ENCODE data around the gene DGKD.
"Not testable (repeated sequence)": the region's sequence is repeated elsewhere in the genome, so short reads cannot be mapped to it uniquely, and the experiment has no call there.

Gene DGKD

DNA sequence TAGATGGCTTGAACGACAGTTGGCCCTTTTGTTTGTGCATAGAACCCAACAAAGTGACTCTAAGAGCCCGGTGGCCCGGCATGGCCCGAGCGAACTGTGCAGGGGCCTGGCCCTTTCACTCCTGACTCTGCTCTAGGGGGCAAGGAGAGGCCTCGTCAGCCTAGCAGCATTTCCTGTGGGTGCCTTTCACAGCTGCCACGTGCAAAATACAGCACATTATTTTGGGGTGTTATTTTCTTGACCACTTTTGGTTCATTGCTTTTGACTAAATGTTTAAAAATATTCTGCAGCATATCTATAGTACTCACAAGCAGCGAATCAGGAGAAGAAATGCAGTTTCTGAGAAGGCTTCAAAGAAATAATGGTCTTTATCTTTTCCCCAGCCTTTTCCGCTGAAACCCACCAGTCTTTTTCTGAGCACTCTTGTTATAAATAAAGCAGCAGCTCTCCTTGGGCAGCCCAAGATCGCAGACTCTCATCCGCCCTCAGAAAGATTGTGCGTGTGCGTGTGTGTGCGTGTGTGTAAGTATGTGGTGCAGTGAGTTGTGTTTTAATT is 31.3 kb downstream of the DGKD start:
- no peak for DNase-seq (ENCODE audit: low read depth)

DNA sequence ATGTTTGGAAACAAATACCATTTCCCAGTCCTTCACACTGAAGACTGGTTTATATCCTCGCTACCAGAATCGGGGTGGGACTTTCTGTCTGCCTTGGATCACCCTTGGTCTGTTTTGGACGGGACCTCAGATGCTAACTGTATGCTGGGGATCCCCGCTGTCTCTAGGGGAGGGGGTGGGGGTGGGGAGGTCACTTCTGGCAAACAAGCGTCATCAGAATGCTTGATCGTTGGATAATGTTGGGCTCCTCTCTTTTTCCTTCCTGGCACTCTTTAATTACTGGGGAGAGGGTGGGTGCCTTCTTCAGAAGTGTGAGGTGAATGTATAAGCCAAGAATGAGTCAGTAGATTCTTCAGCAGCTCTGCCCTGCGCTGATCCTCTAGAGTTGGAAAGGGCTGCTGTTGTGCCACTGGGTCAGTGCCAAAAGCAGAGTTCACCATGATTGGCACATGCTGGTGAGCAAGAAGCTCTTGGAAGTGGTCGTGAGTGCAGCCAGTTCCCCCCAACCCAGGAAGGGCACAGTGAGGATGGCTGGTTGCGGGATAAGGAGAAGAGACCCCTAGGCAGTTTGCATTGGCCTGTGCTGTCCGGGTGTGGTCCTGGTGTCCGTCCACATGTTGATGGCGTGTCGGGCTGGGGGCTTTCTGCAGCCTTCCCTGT is 32.2 kb downstream of the DGKD start:
- no peak for DNase-seq (ENCODE audit: low read depth)

DNA sequence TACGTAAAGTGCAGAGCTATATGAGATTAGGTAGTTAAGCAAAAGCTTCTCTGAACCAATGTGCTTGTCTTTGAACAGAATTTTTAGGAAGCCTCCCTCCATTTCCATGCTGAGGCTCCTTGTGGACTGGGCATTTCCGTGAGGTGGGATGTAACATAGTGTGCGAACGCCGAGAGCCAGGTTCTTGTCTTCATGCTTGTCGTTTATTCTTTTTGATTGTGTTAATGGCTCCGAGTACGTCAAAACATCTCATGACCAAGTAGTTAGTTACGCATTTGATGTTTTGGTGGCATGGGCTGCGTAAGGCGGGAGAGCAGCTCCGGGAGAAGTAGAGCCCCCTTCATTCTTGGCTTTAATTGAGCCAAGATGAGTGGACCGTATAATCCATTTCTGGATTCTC is 32.9 kb downstream of the DGKD start:
- no peak for DNase-seq (ENCODE audit: low read depth)

DNA sequence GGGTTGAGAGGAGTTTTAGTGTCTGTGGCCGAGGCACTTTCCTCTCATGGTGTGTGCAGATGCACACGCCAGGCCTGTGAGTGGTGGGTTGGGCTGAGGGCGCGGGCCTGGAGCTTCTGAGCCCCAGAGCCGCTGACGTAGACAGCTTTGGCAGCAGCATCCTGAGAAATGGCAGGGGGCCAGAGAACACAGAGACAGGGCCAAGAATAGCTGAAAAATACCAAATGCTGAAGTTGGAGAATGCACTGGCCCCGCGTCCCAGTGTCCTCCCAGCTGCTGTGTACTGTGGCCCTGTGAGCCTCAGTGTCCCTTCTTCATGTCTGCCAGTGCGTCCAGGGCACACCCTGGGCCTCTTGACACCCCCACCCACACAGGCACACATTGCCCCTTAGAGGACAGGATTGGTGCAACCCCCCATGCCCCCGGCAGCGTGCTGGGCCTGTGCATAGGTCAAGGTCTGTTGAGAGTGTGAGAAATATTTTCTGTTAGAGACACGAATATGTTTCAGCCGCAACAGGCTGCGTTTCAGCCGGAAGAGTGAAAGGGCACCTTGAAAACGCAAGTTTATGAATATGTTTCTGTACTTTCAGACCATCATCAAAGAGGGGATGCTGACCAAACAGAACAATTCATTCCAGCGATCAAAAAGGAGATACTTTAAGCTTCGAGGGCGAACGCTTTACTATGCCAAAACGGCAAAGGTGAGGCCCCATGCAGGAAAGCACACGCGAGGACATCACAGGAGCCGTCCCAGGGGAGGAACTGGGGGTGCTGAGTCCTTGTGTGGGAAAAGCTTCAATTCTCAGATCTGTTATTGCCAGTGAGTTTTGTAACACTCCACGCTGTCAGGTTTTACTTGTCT is 33.6 kb downstream of the DGKD start:
- DNase-seq (ENCODE audit: low read depth): no peak

DNA sequence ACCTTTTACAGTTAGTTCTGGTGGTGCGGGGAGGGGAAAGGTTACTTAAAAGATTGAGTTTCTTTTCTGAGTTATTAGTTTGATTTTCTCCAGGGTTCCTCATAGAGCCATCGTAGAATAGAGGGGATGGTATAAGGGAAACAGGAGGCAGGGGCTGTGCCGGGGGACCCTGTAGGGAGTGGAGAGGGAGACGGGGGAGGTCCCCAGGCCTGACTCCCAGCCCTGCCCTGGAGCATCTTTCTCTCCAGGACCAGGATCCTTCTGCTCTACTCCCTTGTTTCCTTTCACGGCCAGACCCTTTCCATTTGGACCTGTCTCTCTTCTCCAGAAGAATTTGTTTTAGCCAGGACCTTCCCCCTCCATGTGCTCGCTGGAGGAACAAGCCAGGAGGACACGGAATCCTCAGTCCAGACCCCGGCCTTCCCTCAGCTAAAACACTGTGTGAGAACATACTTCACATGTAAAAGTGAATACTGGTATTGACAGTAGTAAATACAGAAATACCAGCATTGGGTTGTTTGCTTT is 35.4 kb downstream of the DGKD start:
- DNase-seq (ENCODE audit: low read depth): no peak

DNA sequence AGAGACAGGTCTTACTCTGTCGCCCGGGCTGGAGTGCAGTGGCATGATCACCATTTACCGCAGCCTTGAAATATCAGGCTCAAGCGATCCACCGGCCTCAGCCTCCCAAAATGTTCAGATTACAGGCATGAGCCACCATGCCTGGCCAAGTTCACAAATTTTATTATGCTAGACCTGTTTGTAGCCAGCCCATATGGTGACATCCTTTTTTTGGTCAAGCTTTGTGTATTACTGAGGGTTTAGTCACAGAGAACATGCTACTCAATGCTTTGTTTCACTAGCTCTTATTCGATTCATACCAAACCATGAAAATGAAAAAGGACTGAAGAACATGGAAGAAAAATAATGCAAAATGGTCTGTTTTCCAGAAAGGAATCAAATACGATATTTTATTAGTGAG is 41.4 kb downstream of the DGKD start:
- DNase-seq (ENCODE audit: low read depth): no peak

DNA sequence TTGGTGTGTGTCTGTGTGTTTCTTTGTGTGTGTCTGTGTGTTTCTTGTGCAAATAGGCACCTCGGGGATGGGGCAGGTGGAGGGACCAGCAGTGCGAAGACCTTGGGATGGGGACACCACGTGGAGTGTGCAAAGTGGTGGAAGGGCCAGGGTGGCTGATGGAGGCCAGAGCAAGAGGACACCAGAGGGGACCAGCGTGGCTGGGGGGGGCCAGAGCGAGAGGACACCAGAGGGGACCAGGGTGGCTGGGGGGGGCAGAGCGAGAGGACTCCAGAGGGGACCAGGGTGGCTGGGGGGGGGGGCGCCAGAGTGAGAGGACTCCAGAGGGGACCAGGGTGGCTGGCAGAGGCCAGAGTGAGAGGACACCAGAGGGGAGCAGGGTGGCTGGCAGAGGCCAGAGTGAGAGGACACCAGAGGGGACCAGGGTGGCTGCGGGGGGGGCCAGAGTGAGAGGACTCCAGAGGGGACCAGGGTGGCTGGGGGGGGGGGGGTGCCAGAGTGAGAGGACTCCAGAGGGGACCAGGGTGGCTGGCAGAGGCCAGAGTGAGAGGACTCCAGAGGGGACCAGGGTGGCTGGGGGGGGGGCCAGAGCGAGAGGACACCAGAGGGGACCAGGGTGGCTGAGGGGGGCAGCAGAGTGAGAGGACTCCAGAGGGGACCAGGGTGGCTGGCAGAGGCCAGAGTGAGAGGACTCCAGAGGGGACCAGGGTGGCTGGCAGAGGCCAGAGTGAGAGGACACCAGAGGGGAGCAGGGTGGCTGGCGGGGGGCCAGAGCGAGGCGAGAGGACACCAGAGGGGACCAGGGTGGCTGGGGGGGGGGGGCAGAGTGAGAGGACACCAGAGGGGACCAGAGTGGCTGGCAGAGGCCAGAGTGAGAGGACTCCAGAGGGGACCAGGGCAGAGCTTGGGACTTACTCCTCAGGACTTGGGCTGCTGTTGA is 42.7 kb downstream of the DGKD start:
- DNase-seq (ENCODE audit: low read depth): not testable (repeated sequence)

DNA sequence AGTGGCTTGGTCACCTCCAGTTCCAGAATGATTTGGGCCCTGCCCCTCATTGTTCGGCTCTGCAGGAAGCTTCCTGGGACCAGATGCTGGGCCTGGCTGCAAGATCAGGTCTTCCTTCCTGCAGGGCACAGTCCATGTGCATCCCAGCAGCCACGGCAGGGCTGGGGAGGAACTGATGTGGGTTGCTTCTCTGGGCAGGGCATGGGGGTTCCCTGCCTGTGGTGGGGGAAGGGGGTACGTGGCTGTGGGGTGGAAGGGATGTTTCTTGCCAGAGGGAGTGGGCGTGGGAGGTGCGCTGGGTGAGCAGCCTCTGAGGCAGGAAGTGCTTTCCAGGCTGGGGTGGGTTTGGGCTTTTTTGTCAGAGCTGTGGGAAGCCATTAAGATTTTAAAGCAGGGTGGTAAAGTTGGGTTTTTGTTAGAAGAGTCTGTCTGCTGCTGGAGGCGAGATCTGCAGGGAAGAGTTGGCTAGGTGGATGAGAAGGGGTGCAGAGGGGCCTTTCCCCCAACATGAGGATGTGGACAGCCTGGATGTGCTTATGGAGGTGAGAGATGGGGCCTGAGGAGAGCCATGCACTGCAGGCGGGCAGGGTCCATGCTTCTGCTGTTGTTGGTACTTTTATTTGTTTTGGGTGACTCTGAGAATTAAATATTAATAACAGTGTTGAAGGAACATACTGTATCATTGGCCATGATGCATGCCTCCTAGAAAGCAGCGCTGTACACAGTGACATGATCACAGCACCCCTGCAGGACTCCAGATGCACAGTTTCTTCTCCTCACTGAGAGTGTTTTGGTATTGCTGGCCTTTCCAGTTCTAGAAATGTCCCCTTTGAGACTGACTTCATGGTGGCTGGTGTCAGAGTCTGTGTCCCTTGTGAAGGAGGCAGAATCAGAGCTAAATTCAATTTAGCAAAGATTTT is 45.3 kb downstream of the DGKD start:
- DNase-seq (ENCODE audit: low read depth): no peak

GRCh38 chr2:233400341-233400740 is 46.0 kb downstream of the DGKD start:
- DNase-seq (ENCODE audit: low read depth): no peak

- no peak for DNase-seq (ENCODE audit: low read depth)
Measured at GRCh38 chr2:233400961-233401360, 46.7 kb downstream of the DGKD start.

GRCh38 chr2:233402346-233402745 is 48.1 kb downstream of the DGKD start:
- DNase-seq (ENCODE audit: low read depth): no peak

DNA sequence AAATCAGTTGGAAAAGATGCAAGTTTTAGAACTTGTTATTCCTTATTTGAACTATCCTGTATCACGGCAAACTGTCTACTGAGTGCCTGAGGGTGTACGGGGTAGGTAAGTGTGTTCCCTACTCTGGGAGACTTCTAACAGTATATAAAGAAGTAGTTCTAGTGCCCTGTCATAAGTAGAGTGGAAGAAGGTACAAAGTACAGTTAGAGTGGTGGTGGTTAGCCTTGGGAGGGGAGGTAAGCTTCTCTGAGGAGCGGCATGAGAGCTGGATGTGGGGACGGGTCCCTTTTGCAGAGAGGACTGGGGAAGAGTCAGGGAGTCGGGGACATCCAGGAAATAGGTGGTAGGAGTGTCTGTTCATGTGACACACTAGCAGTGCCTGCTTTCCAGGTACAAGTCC is 48.5 kb downstream of the DGKD start:
- no peak for DNase-seq (ENCODE audit: low read depth)

- peak; percentile 55 for DNase-seq (ENCODE audit: low read depth)
Measured at GRCh38 chr2:233404222-233404621, 49.9 kb downstream of the DGKD start.

DNA sequence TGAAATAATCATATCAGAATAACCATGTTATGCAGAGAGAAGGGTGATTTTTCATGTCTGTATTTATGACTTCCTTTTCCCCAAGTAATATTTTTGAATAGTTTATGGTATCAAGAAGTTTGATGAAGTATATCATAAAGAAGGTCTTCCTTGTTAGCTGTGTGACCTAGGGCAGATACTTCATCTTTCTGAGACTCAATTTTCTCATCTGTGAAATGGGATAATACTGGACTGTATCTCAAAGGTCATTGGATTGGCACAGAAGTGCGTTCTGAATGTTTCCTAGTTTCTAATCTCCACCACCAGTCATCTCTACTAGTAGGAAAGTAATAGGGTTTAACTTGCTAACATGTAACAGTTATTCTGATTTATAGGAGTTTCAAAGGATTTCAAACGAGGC is 52.6 kb downstream of the DGKD start:
- no peak for DNase-seq (ENCODE audit: low read depth)

GRCh38 chr2:233407771-233408181 is 53.5 kb downstream of the DGKD start:
- DNase-seq (ENCODE audit: low read depth): no peak

- no peak for DNase-seq (ENCODE audit: low read depth)
Measured at GRCh38 chr2:233408366-233409285, 54.3 kb downstream of the DGKD start.

DNA sequence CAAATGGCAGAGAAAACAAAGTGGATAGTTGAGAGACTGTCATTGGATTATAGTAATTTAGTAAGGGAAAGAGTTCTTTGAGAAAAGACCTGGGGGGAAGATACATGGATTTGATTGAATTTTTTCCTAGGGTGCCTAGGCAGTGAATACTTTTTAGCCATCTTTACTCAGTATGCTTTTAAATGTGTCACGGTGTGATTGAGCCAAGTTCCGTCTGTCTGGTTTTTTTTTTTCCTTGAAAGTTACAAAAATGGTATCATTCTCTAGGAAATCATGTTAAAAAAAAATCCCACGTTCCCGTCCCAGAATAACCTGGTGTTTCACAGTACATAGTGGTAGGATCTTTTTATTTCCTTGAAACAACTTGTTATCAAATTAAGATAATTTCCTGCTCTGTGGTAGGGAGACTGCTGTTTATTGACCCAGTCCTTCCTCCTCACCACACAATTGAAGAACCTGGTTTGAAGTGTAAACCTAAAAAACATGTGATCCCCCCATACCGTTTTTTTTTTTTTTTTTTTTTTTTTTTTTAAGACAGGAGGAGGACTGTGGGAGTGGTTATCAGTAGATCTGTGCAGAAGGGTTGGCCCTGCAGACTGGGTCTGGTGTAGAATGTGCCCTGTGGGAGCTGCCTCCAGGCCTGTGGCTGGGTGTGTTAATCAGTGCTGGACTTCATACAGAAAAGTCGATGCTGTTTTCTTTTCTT is 55.1 kb downstream of the DGKD start:
- no peak for DNase-seq (ENCODE audit: low read depth)

GRCh38 chr2:233410196-233410760 is 56.0 kb downstream of the DGKD start:
- no peak for DNase-seq (ENCODE audit: low read depth)

- no peak for DNase-seq (ENCODE audit: low read depth)
Measured at GRCh38 chr2:233411162-233411561, 56.9 kb downstream of the DGKD start.
